MM.1S (cell line): ENCODE results near the gene CACHD1.

Experiments used
- CTCF ChIP-seq: fragments of 300-600 bp; sonication (generic); IDR thresholded peaks from 2 replicates; pipeline ENCODE4 v1.5.1; 2016; ENCODE audit warnings: antibody characterized with exemption, low read length, mixed read lengths
- EZH2 ChIP-seq: fragments of 300-600 bp; sonication (generic); optimal IDR thresholded peaks from 2 replicates; pipeline ENCODE3; 2017; ENCODE audit warnings: low read depth, mild to moderate bottlenecking, antibody characterized with exemption, low read length, mixed read lengths

GRCh38 chr1:64581843-64582185 lies 111.9 kb downstream of the CACHD1 start:
- TF ChIP-seq CTCF (no peak), EZH2 (no peak)
